ENCODE data around the gene HCRTR1. TPM values are rescaled to one million over a fixed set of nuclear protein-coding genes. Genes with fewer than 3 reads are reported as not detected.

HCRTR1 gene
- polyA plus RNA-seq, 2 donors, result 0.02 TPM; not detected in 1

- Histone ChIP-seq H3K36me3 (ENCODE audit: control insufficient read depth in 2 of 2, insufficient read depth in 2 of 2, low read length in 1 of 2) (no peaks in the 10 kb centered on the region), H3K27ac (ENCODE audit: low read depth in 2 of 2, low read length in 1 of 2) (peak overlapping the region in 1 of 2 donors; percentile 82), H3K27me3 (ENCODE audit: control insufficient read depth in 1 of 2, insufficient read depth in 2 of 2, low read length in 2 of 2) (no peaks in the 10 kb centered on the region), H3K4me3 (ENCODE audit: low read depth in 1 of 2, low read length in 2 of 2) (no peak overlapping the region), H3K9me3 (ENCODE audit: control insufficient read depth in 2 of 2, insufficient read depth in 1 of 2, low read depth in 1 of 2, low read length in 1 of 2) (no peaks in the 10 kb centered on the region), H3K4me1 (ENCODE audit: control insufficient read depth in 2 of 2, insufficient read depth in 2 of 2, low read length in 1 of 2) (peaks cover 3 to 24% of the 10 kb centered on the region in 2 donors)
- WGBS, 2 donors, result 53 to 56% methylated on average over 6 of the region's 6 CpGs
These were observed 53.1 kb downstream of the HCRTR1 start for GRCh38 chr1:31670593-31670964.

- H3K27me3 ChIP-seq (ENCODE audit: control insufficient read depth in 1 of 2, insufficient read depth in 2 of 2, low read length in 2 of 2), result no peaks in the 10 kb centered on the region
- H3K36me3 ChIP-seq (ENCODE audit: control insufficient read depth in 2 of 2, insufficient read depth in 2 of 2, low read length in 1 of 2), result no peaks in the 10 kb centered on the region
- H3K4me3 ChIP-seq (ENCODE audit: low read depth in 1 of 2, low read length in 2 of 2), result no peak overlapping the region
- no peak overlapping the region for H3K27ac ChIP-seq (ENCODE audit: low read depth in 2 of 2, low read length in 1 of 2)
- peaks cover 3 to 18% of the 10 kb centered on the region in 2 donors for H3K4me1 ChIP-seq (ENCODE audit: control insufficient read depth in 2 of 2, insufficient read depth in 2 of 2, low read length in 1 of 2)
- H3K9me3 ChIP-seq (ENCODE audit: control insufficient read depth in 2 of 2, insufficient read depth in 1 of 2, low read depth in 1 of 2, low read length in 1 of 2), result no peaks in the 10 kb centered on the region
- 86 to 92% methylated on average over 11 of the region's 11 CpGs for WGBS, 2 donors
These were observed 53.7 kb downstream of the HCRTR1 start for GRCh38 chr1:31671147-31671546.

GRCh38 chr1:31671561-31672201 lies 54.2 kb downstream of the HCRTR1 start:
- H3K4me3 ChIP-seq (ENCODE audit: low read depth in 1 of 2, low read length in 2 of 2), result no peak overlapping the region
- 77 to 79% methylated on average over 8 of the region's 8 CpGs for WGBS, 2 donors
- no peaks in the 10 kb centered on the region for H3K27me3 ChIP-seq (ENCODE audit: control insufficient read depth in 1 of 2, insufficient read depth in 2 of 2, low read length in 2 of 2)
- peaks cover 3 to 14% of the 10 kb centered on the region in 2 donors for H3K4me1 ChIP-seq (ENCODE audit: control insufficient read depth in 2 of 2, insufficient read depth in 2 of 2, low read length in 1 of 2)
- H3K9me3 ChIP-seq (ENCODE audit: control insufficient read depth in 2 of 2, insufficient read depth in 1 of 2, low read depth in 1 of 2, low read length in 1 of 2), result no peaks in the 10 kb centered on the region
- no peak overlapping the region for H3K27ac ChIP-seq (ENCODE audit: low read depth in 2 of 2, low read length in 1 of 2)
- H3K36me3 ChIP-seq (ENCODE audit: control insufficient read depth in 2 of 2, insufficient read depth in 2 of 2, low read length in 1 of 2), result no peaks in the 10 kb centered on the region

- peaks cover 0 to 11% of the 10 kb centered on the region in 2 donors for H3K4me1 ChIP-seq (ENCODE audit: control insufficient read depth in 2 of 2, insufficient read depth in 2 of 2, low read length in 1 of 2)
- H3K4me3 ChIP-seq (ENCODE audit: low read depth in 1 of 2, low read length in 2 of 2), result no peak overlapping the region
- H3K36me3 ChIP-seq (ENCODE audit: control insufficient read depth in 2 of 2, insufficient read depth in 2 of 2, low read length in 1 of 2), result no peaks in the 10 kb centered on the region
- WGBS, 2 donors, result 63 to 66% methylated on average over 13 of the region's 13 CpGs
- no peaks in the 10 kb centered on the region for H3K9me3 ChIP-seq (ENCODE audit: control insufficient read depth in 2 of 2, insufficient read depth in 1 of 2, low read depth in 1 of 2, low read length in 1 of 2)
- H3K27ac ChIP-seq (ENCODE audit: low read depth in 2 of 2, low read length in 1 of 2), result peak overlapping the region in 1 of 2 donors; percentile 36
- no peaks in the 10 kb centered on the region for H3K27me3 ChIP-seq (ENCODE audit: control insufficient read depth in 1 of 2, insufficient read depth in 2 of 2, low read length in 2 of 2)
These were observed 55.5 kb downstream of the HCRTR1 start for GRCh38 chr1:31672986-31673385.

GRCh38 chr1:31673433-31673832 lies 55.9 kb downstream of the HCRTR1 start:
- no peaks in the 10 kb centered on the region for H3K9me3 ChIP-seq (ENCODE audit: control insufficient read depth in 2 of 2, insufficient read depth in 1 of 2, low read depth in 1 of 2, low read length in 1 of 2)
- H3K4me1 ChIP-seq (ENCODE audit: control insufficient read depth in 2 of 2, insufficient read depth in 2 of 2, low read length in 1 of 2), result peaks cover 0 to 11% of the 10 kb centered on the region in 2 donors
- H3K4me3 ChIP-seq (ENCODE audit: low read depth in 1 of 2, low read length in 2 of 2), result no peak overlapping the region
- 88 to 90% methylated on average over 9 of the region's 9 CpGs for WGBS, 2 donors
- no peaks in the 10 kb centered on the region for H3K27me3 ChIP-seq (ENCODE audit: control insufficient read depth in 1 of 2, insufficient read depth in 2 of 2, low read length in 2 of 2)
- H3K27ac ChIP-seq (ENCODE audit: low read depth in 2 of 2, low read length in 1 of 2), result no peak overlapping the region
- no peaks in the 10 kb centered on the region for H3K36me3 ChIP-seq (ENCODE audit: control insufficient read depth in 2 of 2, insufficient read depth in 2 of 2, low read length in 1 of 2)

- Histone ChIP-seq H3K36me3 (ENCODE audit: control insufficient read depth in 2 of 2, insufficient read depth in 2 of 2, low read length in 1 of 2) (no peaks in the 10 kb centered on the region), H3K27ac (ENCODE audit: low read depth in 2 of 2, low read length in 1 of 2) (no peak overlapping the region), H3K27me3 (ENCODE audit: control insufficient read depth in 1 of 2, insufficient read depth in 2 of 2, low read length in 2 of 2) (no peaks in the 10 kb centered on the region), H3K4me1 (ENCODE audit: control insufficient read depth in 2 of 2, insufficient read depth in 2 of 2, low read length in 1 of 2) (peaks cover 0 to 6% of the 10 kb centered on the region in 2 donors), H3K9me3 (ENCODE audit: control insufficient read depth in 2 of 2, insufficient read depth in 1 of 2, low read depth in 1 of 2, low read length in 1 of 2) (no peaks in the 10 kb centered on the region), H3K4me3 (ENCODE audit: low read depth in 1 of 2, low read length in 2 of 2) (no peak overlapping the region)
- 72 to 73% methylated on average over 8 of the region's 8 CpGs for WGBS, 2 donors
These were observed 57.1 kb downstream of the HCRTR1 start for GRCh38 chr1:31674626-31675025.

GRCh38 chr1:31675161-31675560 lies 57.7 kb downstream of the HCRTR1 start:
- Histone ChIP-seq H3K9me3 (ENCODE audit: control insufficient read depth in 2 of 2, insufficient read depth in 1 of 2, low read depth in 1 of 2, low read length in 1 of 2) (no peaks in the 10 kb centered on the region), H3K36me3 (ENCODE audit: control insufficient read depth in 2 of 2, insufficient read depth in 2 of 2, low read length in 1 of 2) (no peaks in the 10 kb centered on the region), H3K4me3 (ENCODE audit: low read depth in 1 of 2, low read length in 2 of 2) (no peak overlapping the region), H3K4me1 (ENCODE audit: control insufficient read depth in 2 of 2, insufficient read depth in 2 of 2, low read length in 1 of 2) (peaks cover 0 to 4% of the 10 kb centered on the region in 2 donors), H3K27ac (ENCODE audit: low read depth in 2 of 2, low read length in 1 of 2) (no peak overlapping the region), H3K27me3 (ENCODE audit: control insufficient read depth in 1 of 2, insufficient read depth in 2 of 2, low read length in 2 of 2) (no peaks in the 10 kb centered on the region)
- WGBS, 2 donors, result 64 to 74% methylated on average over 7 of the region's 7 CpGs

- H3K36me3 ChIP-seq (ENCODE audit: control insufficient read depth in 2 of 2, insufficient read depth in 2 of 2, low read length in 1 of 2), result no peaks in the 10 kb centered on the region
- 78 to 90% methylated on average over 14 of the region's 14 CpGs for WGBS, 2 donors
- H3K4me3 ChIP-seq (ENCODE audit: low read depth in 1 of 2, low read length in 2 of 2), result no peak overlapping the region
These were observed 58.3 kb downstream of the HCRTR1 start for GRCh38 chr1:31675756-31676155.

More at GRCh38 chr1:31675756-31676155, 58.3 kb downstream of the HCRTR1 start:
- no peaks in the 10 kb centered on the region for H3K4me1 ChIP-seq (ENCODE audit: control insufficient read depth in 2 of 2, insufficient read depth in 2 of 2, low read length in 1 of 2)
- H3K9me3 ChIP-seq (ENCODE audit: control insufficient read depth in 2 of 2, insufficient read depth in 1 of 2, low read depth in 1 of 2, low read length in 1 of 2), result no peaks in the 10 kb centered on the region
- no peaks in the 10 kb centered on the region for H3K27me3 ChIP-seq (ENCODE audit: control insufficient read depth in 1 of 2, insufficient read depth in 2 of 2, low read length in 2 of 2)
- H3K27ac ChIP-seq (ENCODE audit: low read depth in 2 of 2, low read length in 1 of 2), result no peak overlapping the region

All from esophagus (tissue), 2 donors.